PC-3 (cell line): ENCODE results near the gene CFAP54. TPM values are rescaled to one million over a fixed set of nuclear protein-coding genes. Genes with fewer than 3 reads are reported as not detected.

Experiments used
- ATAC-seq: fragments of 200-7000 bp; cut with Tn5 transposase; 2 replicates; pipeline ENCODE4 v1.9.1; 2020; ENCODE audit warnings: mild to moderate bottlenecking, moderate library complexity
- BruUV-seq: library from RNA; stranded (reverse); fragments of 400-500 nt; replicated peaks from 2 replicates; lab custom pipeline; 2021; lab: Mats Ljungman, UMichigan
- CTCF ChIA-PET: fragments of 300-600 bp; sonication (Branson Sonifier 250); formaldehyde crosslinking; loops from one replicate; lab custom pipeline; 2022; ENCODE audit warnings: antibody characterized with exemption; lab: Charles Lee
- POLR2A ChIA-PET: fragments of 300-600 bp; sonication (Branson Sonifier 250); formaldehyde crosslinking; loops from one replicate; lab custom pipeline; 2022; ENCODE audit warnings: antibody characterized with exemption; ENCODE audit not compliant: unreplicated experiment; lab: Charles Lee
- DNase-seq: peaks from one replicate; pipeline ENCODE4 v3.0.0-alpha.2; 2015
- H2AFZ ChIP-seq: fragments of 300-600 bp; sonication (generic); 2 replicates; pipeline ENCODE4 v1.6.0; 2016; ENCODE audit warnings: antibody characterized with exemption, low read length
- H3F3A ChIP-seq: fragments of 300-600 bp; sonication (generic); one replicate; pipeline ENCODE4 v1.6.0; 2017; ENCODE audit warnings: antibody characterized with exemption, low read length, control low read depth, mild to moderate bottlenecking; ENCODE audit not compliant: unreplicated experiment
- H3K27ac ChIP-seq: fragments of 300-600 bp; sonication (generic); 2 replicates; pipeline ENCODE4 v1.5.1; 2016; ENCODE audit warnings: mild to moderate bottlenecking, low read length
- H3K27me3 ChIP-seq: fragments of 300-600 bp; sonication (generic); 2 replicates; pipeline ENCODE4 v1.6.1; 2016; ENCODE audit warnings: low read length, mixed read lengths
- H3K36me3 ChIP-seq: fragments of 300-600 bp; sonication (generic); 2 replicates; pipeline ENCODE4 v1.6.1; 2016; ENCODE audit warnings: low read depth, mixed run types, low read length, mixed read lengths
- H3K4me1 ChIP-seq: fragments of 300-600 bp; sonication (generic); 2 replicates; pipeline ENCODE4 v1.5.1; 2016; ENCODE audit warnings: low read length; ENCODE audit not compliant: insufficient read depth
- H3K4me2 ChIP-seq: fragments of 300-600 bp; sonication (generic); 2 replicates; pipeline ENCODE4 v1.6.0; 2016; ENCODE audit warnings: low read length
- H3K4me3 ChIP-seq: fragments of 300-600 bp; sonication (generic); 2 replicates; pipeline ENCODE4 v1.5.1; 2016; ENCODE audit warnings: mild to moderate bottlenecking, low read length, mixed read lengths
- H3K79me2 ChIP-seq: fragments of 300-600 bp; sonication (generic); 2 replicates; pipeline ENCODE4 v1.6.1; 2017; ENCODE audit warnings: low read length, mixed read lengths
- H3K9ac ChIP-seq: fragments of 300-600 bp; sonication (generic); 2 replicates; pipeline ENCODE4 v1.6.0; 2016; ENCODE audit warnings: mild to moderate bottlenecking, low read length
- H3K9me2 ChIP-seq: fragments of 300-600 bp; sonication (generic); replicated peaks from 2 replicates; pipeline ENCODE4 v1.6.1; 2016; ENCODE audit warnings: mixed run types, low read length, mixed read lengths
- H3K9me3 ChIP-seq: fragments of 300-600 bp; sonication (generic); 2 replicates; pipeline ENCODE4 v1.6.1; 2016; ENCODE audit warnings: low read length, mixed read lengths
- H4K20me1 ChIP-seq: fragments of 300-600 bp; sonication (generic); 2 replicates; pipeline ENCODE4 v1.6.1; 2016; ENCODE audit warnings: low read length, mixed read lengths
- EZH2 ChIP-seq: fragments of 300-600 bp; sonication (generic); IDR thresholded peaks from one replicate; pipeline ENCODE4 v1.6.1; 2017; ENCODE audit warnings: antibody characterized with exemption, mild to moderate bottlenecking, low read length; ENCODE audit not compliant: unreplicated experiment
- EZH2phosphoT487 ChIP-seq: fragments of 300-600 bp; sonication (generic); IDR thresholded peaks from 2 replicates; pipeline ENCODE4 v1.6.1; 2018; ENCODE audit warnings: mild to moderate bottlenecking, antibody characterized with exemption, low read length, borderline replicate concordance
- intact Hi-C: fragments of 100-400 bp; cut with micrococcal nuclease; formaldehyde crosslinking; loops from 2 replicates; pipeline ENCODE4 v1.9.0; 2023
- total RNA-seq: library from RNA; depleted of rRNA; stranded (reverse); fragments of >200 nt; gene quantifications from 2 replicates; pipeline ENCODE4 v1.2.3, GENCODE V29; 2014
- TF ChIP-seq, protein P1 (sequence below): fragments of 300-600 bp; sonication (generic); conservative IDR thresholded peaks from 2 replicates; pipeline ENCODE4 v1.5.1; 2017; ENCODE audit warnings: antibody characterized with exemption, low read depth, mild to moderate bottlenecking, low read length

CFAP54 gene
- total RNA-seq, 1 experiment from 2014 or later = 0.77 TPM

DNA sequence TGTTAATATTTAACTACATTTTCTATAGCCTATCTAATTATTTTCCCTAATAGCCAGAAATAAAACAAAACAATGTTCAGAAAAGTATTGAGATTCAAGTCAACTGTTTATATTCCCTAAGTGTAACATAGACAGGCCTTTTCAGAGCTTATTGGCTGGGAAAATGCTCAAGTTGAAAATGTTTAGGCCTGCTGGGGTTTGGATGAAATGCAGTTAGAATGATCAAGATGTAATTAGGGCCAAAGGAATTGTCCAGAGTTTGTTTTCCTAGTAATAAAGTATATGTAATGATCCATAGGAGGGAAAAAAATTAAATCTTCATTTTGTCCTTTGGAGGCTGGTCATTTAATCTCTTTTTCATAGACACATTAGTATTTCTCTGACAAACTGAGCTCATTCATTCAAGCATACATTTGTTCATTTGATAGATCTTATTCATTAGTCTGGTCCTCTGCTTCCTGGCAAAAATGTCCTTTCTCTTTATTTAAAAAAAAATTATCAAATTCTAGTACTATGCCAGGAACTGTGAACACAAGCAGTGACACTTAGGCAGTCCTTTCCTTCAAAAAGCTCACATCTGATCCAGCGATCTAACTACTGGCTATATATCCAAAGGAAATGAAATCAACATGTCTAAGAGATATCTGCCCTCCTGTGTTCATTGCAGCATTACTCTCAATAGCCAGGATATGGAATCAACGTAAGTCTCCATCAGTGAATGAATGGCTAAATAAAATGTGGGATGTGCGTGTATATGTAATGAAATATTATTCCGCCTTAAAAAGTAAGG is 377.6 kb downstream of the CFAP54 start:
- POLR2A ChIA-PET = interaction anchor here (0.7 kb wide), 1 partner anchor 1664 kb away, joined by 4 read pairs; no protein-coding TSS in a partner anchor
- Histone ChIP-seq H2AFZ (no peak overlapping the region), H3K4me1 (no peaks in the 10 kb centered on the region), H3K4me2 (no peak overlapping the region), H3K27ac (no peak overlapping the region), H3K9me2 (no peaks in the 10 kb centered on the region), H3K9me3 (no peaks in the 10 kb centered on the region), H4K20me1 (no peaks in the 10 kb centered on the region), H3K9ac (no peak overlapping the region), H3K27me3 (no peaks in the 10 kb centered on the region), H3F3A (no peaks in the 10 kb centered on the region), H3K79me2 (no peaks in the 10 kb centered on the region), H3K4me3 (no peak overlapping the region), H3K36me3 (no peaks in the 10 kb centered on the region)
- ATAC-seq (no peak), DNase-seq (no peak)
- CTCF ChIA-PET = no interaction called here
- TF ChIP-seq, protein P1, sequence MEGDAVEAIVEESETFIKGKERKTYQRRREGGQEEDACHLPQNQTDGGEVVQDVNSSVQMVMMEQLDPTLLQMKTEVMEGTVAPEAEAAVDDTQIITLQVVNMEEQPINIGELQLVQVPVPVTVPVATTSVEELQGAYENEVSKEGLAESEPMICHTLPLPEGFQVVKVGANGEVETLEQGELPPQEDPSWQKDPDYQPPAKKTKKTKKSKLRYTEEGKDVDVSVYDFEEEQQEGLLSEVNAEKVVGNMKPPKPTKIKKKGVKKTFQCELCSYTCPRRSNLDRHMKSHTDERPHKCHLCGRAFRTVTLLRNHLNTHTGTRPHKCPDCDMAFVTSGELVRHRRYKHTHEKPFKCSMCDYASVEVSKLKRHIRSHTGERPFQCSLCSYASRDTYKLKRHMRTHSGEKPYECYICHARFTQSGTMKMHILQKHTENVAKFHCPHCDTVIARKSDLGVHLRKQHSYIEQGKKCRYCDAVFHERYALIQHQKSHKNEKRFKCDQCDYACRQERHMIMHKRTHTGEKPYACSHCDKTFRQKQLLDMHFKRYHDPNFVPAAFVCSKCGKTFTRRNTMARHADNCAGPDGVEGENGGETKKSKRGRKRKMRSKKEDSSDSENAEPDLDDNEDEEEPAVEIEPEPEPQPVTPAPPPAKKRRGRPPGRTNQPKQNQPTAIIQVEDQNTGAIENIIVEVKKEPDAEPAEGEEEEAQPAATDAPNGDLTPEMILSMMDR = no peak
- TF ChIP-seq EZH2phosphoT487 = no peak
- TF ChIP-seq EZH2 = no peak
- BruUV-seq = no TSS peak
- intact Hi-C loops = no loop called here

DNA sequence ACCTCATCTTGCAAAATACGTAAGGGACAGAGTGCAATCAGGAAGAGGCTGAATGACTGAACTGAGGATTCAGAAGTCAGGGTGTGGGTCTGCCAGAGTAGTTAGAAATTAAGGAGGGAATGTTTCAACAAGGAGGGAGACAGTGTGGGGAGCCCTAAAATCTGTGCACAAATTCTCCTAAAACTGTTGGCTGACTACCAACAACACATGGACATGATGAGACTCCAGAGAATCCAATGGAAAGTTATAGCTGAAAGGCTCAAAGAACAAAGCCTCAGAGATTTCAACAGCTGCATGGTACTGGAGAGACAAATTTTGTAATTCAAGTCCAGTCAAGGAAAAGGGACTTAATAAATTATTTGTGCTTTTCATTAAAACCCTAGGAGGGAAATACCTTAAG is 381.6 kb downstream of the CFAP54 start:
- H3K4me1 ChIP-seq = no peaks in the 10 kb centered on the region

More for the DNA sequence above, 381.6 kb downstream of the CFAP54 start:
- ChIA-PET CTCF (no interaction called here), POLR2A (no interaction called here)
- Histone ChIP-seq H3K79me2 (no peaks in the 10 kb centered on the region), H3K27ac (no peak overlapping the region), H3K9me2 (no peaks in the 10 kb centered on the region), H3F3A (no peaks in the 10 kb centered on the region), H3K4me2 (no peak overlapping the region), H3K9ac (no peak overlapping the region), H2AFZ (no peak overlapping the region), H3K27me3 (no peaks in the 10 kb centered on the region), H3K36me3 (no peaks in the 10 kb centered on the region), H3K9me3 (no peaks in the 10 kb centered on the region), H4K20me1 (no peaks in the 10 kb centered on the region), H3K4me3 (no peak overlapping the region)
- intact Hi-C loops = no loop called here
- DNase-seq = no peak
- BruUV-seq = no TSS peak
- TF ChIP-seq EZH2 (no peak), EZH2phosphoT487 (no peak)
- TF ChIP-seq, protein P1 = no peak
- no peak for ATAC-seq
